ENCODE measurements around the gene CYP1A1.

DNA sequence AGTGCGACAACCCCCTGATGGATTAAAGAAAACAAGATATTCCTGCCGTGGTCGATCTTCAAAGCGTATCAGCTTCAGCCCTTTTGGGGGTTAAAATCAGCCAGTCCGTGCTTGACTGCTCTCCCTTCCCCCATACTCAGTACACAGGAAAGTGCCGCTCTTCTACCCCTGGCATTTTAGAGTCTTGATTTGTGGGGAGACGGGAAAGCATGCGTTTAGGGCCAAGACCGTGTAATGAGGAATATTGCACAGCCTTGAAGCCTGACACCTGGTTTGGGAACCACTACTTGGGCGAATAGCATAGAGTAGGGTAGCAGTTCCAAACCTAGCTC lies 29.0 kb downstream of the CYP1A1 start:
- TF ChIP-seq, protein P1, sequence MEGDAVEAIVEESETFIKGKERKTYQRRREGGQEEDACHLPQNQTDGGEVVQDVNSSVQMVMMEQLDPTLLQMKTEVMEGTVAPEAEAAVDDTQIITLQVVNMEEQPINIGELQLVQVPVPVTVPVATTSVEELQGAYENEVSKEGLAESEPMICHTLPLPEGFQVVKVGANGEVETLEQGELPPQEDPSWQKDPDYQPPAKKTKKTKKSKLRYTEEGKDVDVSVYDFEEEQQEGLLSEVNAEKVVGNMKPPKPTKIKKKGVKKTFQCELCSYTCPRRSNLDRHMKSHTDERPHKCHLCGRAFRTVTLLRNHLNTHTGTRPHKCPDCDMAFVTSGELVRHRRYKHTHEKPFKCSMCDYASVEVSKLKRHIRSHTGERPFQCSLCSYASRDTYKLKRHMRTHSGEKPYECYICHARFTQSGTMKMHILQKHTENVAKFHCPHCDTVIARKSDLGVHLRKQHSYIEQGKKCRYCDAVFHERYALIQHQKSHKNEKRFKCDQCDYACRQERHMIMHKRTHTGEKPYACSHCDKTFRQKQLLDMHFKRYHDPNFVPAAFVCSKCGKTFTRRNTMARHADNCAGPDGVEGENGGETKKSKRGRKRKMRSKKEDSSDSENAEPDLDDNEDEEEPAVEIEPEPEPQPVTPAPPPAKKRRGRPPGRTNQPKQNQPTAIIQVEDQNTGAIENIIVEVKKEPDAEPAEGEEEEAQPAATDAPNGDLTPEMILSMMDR (conservative IDR thresholded peaks at IDR 0.05 in 1 of 2, IDR thresholded peaks at IDR 0.05 in 1 of 2; ENCODE audit: extremely low read depth in 1 of 2, insufficient read depth in 1 of 2, low read depth in 1 of 2, low read length in 2 of 2), result no peak
- TF ChIP-seq EZH2 (IDR thresholded peaks at IDR 0.05; ENCODE audit: borderline replicate concordance, low read length), result no peak
